Large intestine (tissue), 3 donors: Measurements from ENCODE around the gene AGTRAP. TPM values are rescaled to one million over a fixed set of nuclear protein-coding genes. Genes with fewer than 3 reads are reported as not detected.

Experiments used
- DNase-seq, 2 donors: peaks; one replicate each; pipeline versions ENCODE4 v3.0.0 to v3.0.0-alpha.2; 2013
- H3K27ac ChIP-seq: one replicate; pipeline ENCODE4 v1.5.1; 2013; ENCODE audit warnings: low read length
- H3K27me3 ChIP-seq: 2 replicates; pipeline ENCODE4 v1.6.1; 2013; ENCODE audit warnings: low read length; ENCODE audit not compliant: control insufficient read depth, insufficient read depth
- H3K36me3 ChIP-seq: 2 replicates; pipeline ENCODE4 v1.6.1; 2013; ENCODE audit warnings: low read length; ENCODE audit not compliant: control insufficient read depth, insufficient read depth
- H3K4me1 ChIP-seq: one replicate; pipeline ENCODE4 v1.6.1; 2013; ENCODE audit warnings: low read length; ENCODE audit not compliant: control insufficient read depth, insufficient read depth
- H3K4me3 ChIP-seq: one replicate; pipeline ENCODE4 v1.5.1; 2013; ENCODE audit warnings: low read length
- H3K9me3 ChIP-seq: one replicate; pipeline ENCODE4 v1.6.1; 2013; ENCODE audit warnings: mild to moderate bottlenecking, low read depth, low read length, moderate library complexity; ENCODE audit not compliant: control insufficient read depth
- WGBS: methylation state at CpG from one replicate; pipeline ENCODE4 v1.1.5; 2013; ENCODE audit warnings: low lambda C conversion rate; ENCODE audit not compliant: insufficient coverage; 5-methylcytosine and 5-hydroxymethylcytosine counted together
- polyA plus RNA-seq: library from polyadenylated mRNA; unstranded; fragments of 120-200 nt; gene quantifications from one replicate; pipeline ENCODE4 v1.2.1, GENCODE V29; 2013

Gene AGTRAP
- polyA plus RNA-seq, 1 donor, result 21.5 TPM

- Histone ChIP-seq H3K27ac (no peak within 1 kb of the TSS), H3K4me1 (no peaks in the 10 kb centered on the region), H3K27me3 (peaks cover 15% of the 10 kb centered on the region), H3K4me3 (no peak within 1 kb of the TSS), H3K9me3 (peaks cover 3% of the 10 kb centered on the region), H3K36me3 (no peaks in the 10 kb centered on the region)
- DNase-seq, result peak in 1 of 2 donors; percentile 20
- no CpG with 5 or more reads among the region's 29 CpGs for WGBS
These were observed 26.1 kb downstream of the AGTRAP start, which contains the start of gene C1orf167 for GRCh38 chr1:11761988-11762406. Gene C1orf167, plus strand, starts transcription at chr1:11762193. Its CDS starts 2,208 bp downstream, at chr1:11764401.

DNA sequence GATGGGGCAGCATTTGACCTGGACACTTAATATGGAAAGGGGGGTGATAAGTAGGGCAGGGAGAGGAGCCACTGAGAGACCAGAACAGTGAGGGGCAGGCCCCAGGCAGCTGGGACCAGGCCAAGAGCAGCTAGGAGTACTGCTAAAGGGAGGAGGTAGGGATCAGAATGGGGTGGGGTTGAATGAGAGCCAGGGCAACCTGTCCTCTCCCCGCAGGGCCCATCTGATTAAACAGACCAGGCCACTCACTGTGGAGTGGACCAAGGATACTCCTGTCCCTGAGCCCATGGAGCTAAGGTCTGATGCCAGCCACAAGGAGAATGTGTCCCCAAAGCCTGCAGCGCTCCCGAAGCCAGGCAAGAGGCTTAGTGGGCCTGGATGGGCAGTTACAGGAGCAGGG is 28.2 kb downstream of the AGTRAP start:
- Histone ChIP-seq H3K27me3 (peaks cover 15% of the 10 kb centered on the region), H3K4me1 (no peaks in the 10 kb centered on the region), H3K36me3 (no peaks in the 10 kb centered on the region), H3K4me3 (no peak overlapping the region), H3K9me3 (peaks cover 3% of the 10 kb centered on the region), H3K27ac (no peak overlapping the region)
- DNase-seq, result no peak
- WGBS, result no CpG with 5 or more reads among the region's 3 CpGs

- Histone ChIP-seq H3K27ac (no peak overlapping the region), H3K9me3 (peaks cover 3% of the 10 kb centered on the region)
- no peak for DNase-seq
These were observed 28.6 kb downstream of the AGTRAP start for GRCh38 chr1:11764519-11764918.

DNA sequence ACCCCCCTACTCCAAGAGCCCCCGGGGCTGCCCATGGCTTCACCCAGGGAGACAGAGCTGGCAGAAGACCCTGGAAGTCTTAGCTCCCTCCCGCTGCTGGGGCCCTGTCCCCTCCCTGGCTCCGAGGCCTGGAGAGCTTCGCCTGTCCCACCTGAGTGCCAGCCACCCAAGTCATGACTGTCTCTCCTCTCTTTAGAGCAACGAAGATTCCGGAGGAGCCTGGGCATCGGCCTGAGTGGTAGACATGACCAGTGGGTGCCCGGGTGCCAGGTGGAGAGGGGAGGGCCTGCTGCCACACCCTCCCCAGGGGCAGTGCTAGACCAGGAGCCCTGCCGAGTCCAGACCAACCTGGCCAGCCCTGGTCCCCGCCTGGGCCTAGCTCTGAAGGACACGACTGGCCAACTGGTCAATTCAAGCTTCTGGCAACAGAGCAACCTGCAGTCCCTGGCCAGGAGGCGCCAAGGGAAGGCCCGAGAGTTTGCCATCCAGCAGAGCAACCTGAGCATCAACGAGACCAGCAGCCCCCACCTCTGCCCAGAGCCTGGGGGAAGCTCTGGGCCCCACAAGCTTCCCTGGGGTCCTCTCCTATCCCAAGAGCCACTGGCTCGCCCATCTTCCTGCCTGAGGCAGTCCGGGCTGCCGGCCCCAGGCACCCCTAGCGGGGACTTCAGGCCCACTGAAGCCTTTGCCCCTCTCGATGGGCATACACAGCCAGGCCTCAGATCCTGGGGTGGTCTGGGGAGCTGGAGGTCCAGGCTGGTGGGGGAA is 29.9 kb downstream of the AGTRAP start:
- no peaks in the 10 kb centered on the region for H3K4me1 ChIP-seq
- DNase-seq, result no peak
- peaks cover 3% of the 10 kb centered on the region for H3K9me3 ChIP-seq
- no peak overlapping the region for H3K27ac ChIP-seq
- no peaks in the 10 kb centered on the region for H3K36me3 ChIP-seq
- WGBS, result no CpG with 5 or more reads among the region's 19 CpGs
- H3K27me3 ChIP-seq, result peaks cover 13% of the 10 kb centered on the region
- H3K4me3 ChIP-seq, result no peak overlapping the region

More at GRCh38 chr1:11764519-11764918, 28.6 kb downstream of the AGTRAP start:
- H3K4me1 ChIP-seq, result no peaks in the 10 kb centered on the region
- H3K27me3 ChIP-seq, result peaks cover 15% of the 10 kb centered on the region
- no CpG with 5 or more reads among the region's 7 CpGs for WGBS
- H3K4me3 ChIP-seq, result no peak overlapping the region
- no peaks in the 10 kb centered on the region for H3K36me3 ChIP-seq

DNA sequence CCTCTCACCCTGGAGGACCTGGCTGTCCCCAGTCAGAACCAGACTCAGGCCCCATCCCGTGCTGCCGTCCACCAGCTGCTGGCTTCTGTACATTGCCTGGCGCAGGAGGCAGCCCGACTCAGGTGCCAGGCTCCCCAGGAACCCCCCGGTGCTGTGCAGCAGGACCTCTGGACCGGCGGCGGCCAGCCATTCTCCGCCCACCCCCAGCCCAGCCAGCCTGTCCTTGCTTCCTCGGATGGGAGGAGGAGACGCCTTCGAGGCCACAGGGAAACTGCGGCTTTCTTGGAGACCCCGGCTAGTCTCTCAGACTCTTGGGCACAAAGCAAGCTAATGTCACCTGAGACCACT is 30.5 kb downstream of the AGTRAP start:
- no CpG with 5 or more reads among the region's 14 CpGs for WGBS
- Histone ChIP-seq H3K36me3 (no peaks in the 10 kb centered on the region), H3K9me3 (peaks cover 3% of the 10 kb centered on the region), H3K4me3 (no peak overlapping the region), H3K4me1 (no peaks in the 10 kb centered on the region), H3K27ac (no peak overlapping the region), H3K27me3 (peaks cover 12% of the 10 kb centered on the region)
- DNase-seq, result no peak

DNA sequence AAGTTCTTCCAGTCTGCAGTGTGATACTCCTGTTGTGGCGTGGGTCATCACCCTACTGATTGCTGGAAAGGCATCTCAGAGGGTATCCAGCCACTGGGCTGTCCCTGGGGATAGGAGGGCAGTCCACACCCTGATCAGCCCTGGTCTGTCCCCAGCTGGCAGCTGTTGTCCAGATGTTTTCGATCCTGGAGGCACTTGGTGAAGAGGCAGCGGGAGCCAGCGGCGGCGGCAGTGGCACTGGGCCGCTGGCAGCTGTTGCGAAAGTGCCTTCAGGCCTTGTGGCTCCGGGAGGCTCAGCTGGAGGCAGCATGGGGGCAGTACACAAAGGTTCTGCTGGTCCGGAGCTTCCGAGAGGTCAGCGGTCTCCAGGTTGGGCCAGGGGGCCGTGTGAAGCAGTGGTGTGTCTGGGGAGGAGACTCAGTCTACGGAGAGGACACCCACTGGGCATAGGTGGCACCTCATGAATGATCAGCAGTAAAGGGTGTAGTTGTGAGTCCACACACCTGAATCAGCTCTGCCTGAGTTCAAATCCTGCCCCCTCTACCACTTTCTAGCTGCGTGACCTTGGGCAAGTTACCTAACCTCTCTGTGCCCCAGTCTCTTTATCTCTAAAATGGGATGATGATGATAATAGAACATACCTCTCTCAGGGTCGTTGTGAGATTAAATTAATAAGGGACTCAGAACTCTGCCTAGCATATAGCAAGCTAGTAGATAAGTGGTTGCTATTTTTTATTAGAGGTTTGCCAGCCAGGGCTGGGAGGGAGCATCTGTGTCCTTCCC is 32.2 kb downstream of the AGTRAP start:
- no peak for DNase-seq
- Histone ChIP-seq H3K9me3 (no peaks in the 10 kb centered on the region), H3K36me3 (no peaks in the 10 kb centered on the region), H3K27ac (no peak overlapping the region), H3K4me1 (no peaks in the 10 kb centered on the region), H3K27me3 (no peaks in the 10 kb centered on the region), H3K4me3 (no peak overlapping the region)
- no CpG with 5 or more reads among the region's 16 CpGs for WGBS

- Histone ChIP-seq H3K36me3 (no peaks in the 10 kb centered on the region), H3K4me3 (no peak overlapping the region), H3K27me3 (no peaks in the 10 kb centered on the region), H3K4me1 (no peaks in the 10 kb centered on the region), H3K27ac (no peak overlapping the region), H3K9me3 (no peaks in the 10 kb centered on the region)
- WGBS, result no CpG with 5 or more reads among the region's 4 CpGs
- peak in 1 of 2 donors; percentile 27 for DNase-seq
These were observed 32.9 kb downstream of the AGTRAP start for GRCh38 chr1:11768821-11769220.

- Histone ChIP-seq H3K36me3 (no peaks in the 10 kb centered on the region), H3K4me3 (no peak overlapping the region), H3K9me3 (no peaks in the 10 kb centered on the region), H3K4me1 (no peaks in the 10 kb centered on the region), H3K27ac (no peak overlapping the region), H3K27me3 (no peaks in the 10 kb centered on the region)
- DNase-seq, result no peak
- WGBS, result no CpG with 5 or more reads among the region's 4 CpGs
These were observed 33.3 kb downstream of the AGTRAP start for GRCh38 chr1:11769274-11769673.

DNA sequence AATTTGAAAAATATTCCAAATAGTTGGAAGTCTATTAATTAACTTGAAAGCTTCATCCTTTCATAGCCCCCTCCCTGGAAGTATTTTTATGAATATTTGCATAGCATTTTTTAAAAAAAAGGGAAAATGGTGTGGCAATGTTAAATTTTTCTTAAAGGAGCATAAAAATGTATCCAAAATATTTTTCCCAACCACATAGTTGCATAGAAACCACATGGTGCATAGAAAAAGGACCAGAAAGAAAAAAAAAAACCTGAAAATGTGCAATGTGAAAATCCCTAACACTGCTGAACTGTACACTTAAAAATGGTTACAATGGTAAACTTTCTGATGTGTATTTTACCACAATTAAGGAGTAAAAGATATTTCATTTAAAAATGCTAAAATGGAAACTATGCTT is 34.1 kb downstream of the AGTRAP start:
- Histone ChIP-seq H3K9me3 (no peaks in the 10 kb centered on the region), H3K27me3 (no peaks in the 10 kb centered on the region), H3K4me1 (no peaks in the 10 kb centered on the region), H3K27ac (no peak overlapping the region), H3K36me3 (no peaks in the 10 kb centered on the region), H3K4me3 (no peak overlapping the region)
- DNase-seq, result no peak

DNA sequence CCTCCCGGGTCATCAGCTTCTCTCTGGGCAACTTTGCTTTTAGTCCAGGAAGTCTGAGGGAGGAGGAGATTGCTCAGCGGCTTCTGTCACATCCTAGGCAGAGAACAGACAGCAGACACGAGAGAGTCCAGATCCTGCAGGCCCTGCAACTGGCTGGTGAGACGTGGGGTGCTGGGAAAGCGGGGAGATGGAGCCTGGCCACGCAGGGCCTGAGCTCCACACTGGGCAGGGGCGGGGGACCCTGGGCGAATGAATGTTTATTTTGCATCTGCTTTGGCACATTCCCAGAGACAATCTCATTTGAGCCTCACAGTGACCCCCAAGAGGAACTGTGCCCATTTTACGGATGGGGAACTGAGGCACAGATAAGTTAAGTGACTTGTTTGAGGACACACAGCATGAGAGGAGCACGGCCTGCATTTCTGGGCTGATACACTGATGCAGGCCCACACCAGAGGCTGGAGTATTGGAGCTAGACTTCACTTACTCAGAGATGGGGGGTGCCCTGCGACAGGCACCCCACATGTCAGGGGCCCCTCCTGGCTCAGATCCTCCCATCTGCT is 35.6 kb downstream of the AGTRAP start:
- Histone ChIP-seq H3K27me3 (no peaks in the 10 kb centered on the region), H3K9me3 (no peaks in the 10 kb centered on the region), H3K4me1 (no peaks in the 10 kb centered on the region), H3K4me3 (no peak overlapping the region), H3K36me3 (no peaks in the 10 kb centered on the region), H3K27ac (no peak overlapping the region)
- no peak for DNase-seq
- WGBS, result no CpG with 5 or more reads among the region's 11 CpGs
